Neural cell (in vitro differentiated cells): ENCODE results near the gene CACNA1B. TPM values are rescaled to one million over a fixed set of nuclear protein-coding genes. Genes with fewer than 3 reads are reported as not detected.

Source experiments
- H2AFZ ChIP-seq: fragments of 200-600, 300-800 bp; sonication (generic), shearing (Covaris generic); 2 replicates; pipeline ENCODE4 v1.6.0; 2014; ENCODE audit warnings: low read depth, mild to moderate bottlenecking, antibody characterized with exemption, low read length, moderate library complexity
- H3F3A ChIP-seq: fragments of 200-600 bp; shearing (Covaris generic); 2 replicates; pipeline ENCODE4 v1.6.1; 2016; ENCODE audit warnings: mild to moderate bottlenecking, moderate library complexity, mixed read lengths, antibody characterized with exemption, low read length; ENCODE audit not compliant: insufficient read depth, poor library complexity, severe bottlenecking
- H3K27ac ChIP-seq: fragments of 200-600, 300-800 bp; sonication (generic), shearing (Covaris generic); 2 replicates; pipeline ENCODE4 v1.5.1; 2014; ENCODE audit warnings: mild to moderate bottlenecking, low read length, moderate library complexity
- H3K27me3 ChIP-seq: fragments of 300-800, 200-600 bp; sonication (generic), shearing (Covaris generic); 2 replicates; pipeline ENCODE4 v1.6.0; 2014; ENCODE audit warnings: mild to moderate bottlenecking, low read depth, low read length, moderate library complexity; ENCODE audit not compliant: insufficient read depth
- H3K36me3 ChIP-seq: fragments of 300-800, 200-600 bp; sonication (generic), shearing (Covaris generic); 2 replicates; pipeline ENCODE4 v1.5.1; 2014; ENCODE audit warnings: mild to moderate bottlenecking, antibody characterized with exemption, low read length, moderate library complexity; ENCODE audit not compliant: insufficient read depth
- H3K4me2 ChIP-seq: fragments of 300-800, 200-600 bp; sonication (generic), shearing (Covaris generic); 2 replicates; pipeline ENCODE4 v1.6.0; 2014; ENCODE audit warnings: mild to moderate bottlenecking, low read length
- H3K4me3 ChIP-seq: fragments of 300-800, 200-600 bp; sonication (generic), shearing (Covaris generic); 2 replicates; pipeline ENCODE4 v1.5.1; 2014; ENCODE audit warnings: mild to moderate bottlenecking, low read length, moderate library complexity
- H3K79me2 ChIP-seq: fragments of 200-600 bp; shearing (Covaris generic); replicated peaks from 2 replicates; pipeline ENCODE4 v1.6.0; 2014; ENCODE audit warnings: mild to moderate bottlenecking, low read length, moderate library complexity; ENCODE audit not compliant: insufficient read depth
- H3K9ac ChIP-seq: fragments of 300-800, 200-600 bp; sonication (generic), shearing (Covaris generic); 2 replicates; pipeline ENCODE4 v1.6.1; 2016; ENCODE audit warnings: mild to moderate bottlenecking, low read length, mixed read lengths
- H3K9me2 ChIP-seq: fragments of 200-600 bp; shearing (Covaris generic); 2 replicates; pipeline ENCODE4 v1.6.1; 2016; ENCODE audit warnings: mild to moderate bottlenecking, low read length, mixed read lengths; ENCODE audit not compliant: insufficient read depth
- H3K9me3 ChIP-seq: fragments of 200-600, 300-800 bp; sonication (generic), shearing (Covaris generic); 2 replicates; pipeline ENCODE4 v1.6.1; 2016; ENCODE audit warnings: mild to moderate bottlenecking, mixed run types, low read length, moderate library complexity, mixed read lengths
- H4K20me1 ChIP-seq: fragments of 200-600 bp; shearing (Covaris generic); 2 replicates; pipeline ENCODE4 v1.6.1; 2016; ENCODE audit warnings: mild to moderate bottlenecking, mixed run types; ENCODE audit not compliant: insufficient read depth
- EP300 ChIP-seq: fragments of 450-650 bp; conservative IDR thresholded peaks from 2 replicates; pipeline ENCODE4 v1.6.1; 2014; ENCODE audit warnings: antibody characterized with exemption, mild to moderate bottlenecking, moderate library complexity; ENCODE audit not compliant: poor library complexity, severe bottlenecking
- EZH2 ChIP-seq: fragments of 200-600, 300-800 bp; shearing (Covaris generic), sonication (generic); IDR thresholded peaks from 2 replicates; pipeline ENCODE4 v1.6.1; 2014; ENCODE audit warnings: antibody characterized with exemption, low read length, borderline replicate concordance, mild to moderate bottlenecking; ENCODE audit not compliant: insufficient read depth, poor library complexity, severe bottlenecking
- MXI1 ChIP-seq: fragments of 450-650 bp; conservative IDR thresholded peaks from 2 replicates; pipeline ENCODE4 v1.6.1; 2014; ENCODE audit warnings: antibody characterized with exemption, mild to moderate bottlenecking; ENCODE audit not compliant: poor library complexity, severe bottlenecking
- POLR2AphosphoS5 ChIP-seq: IDR thresholded peaks from 2 replicates; pipeline ENCODE4 v1.6.1; 2012
- RAD21 ChIP-seq: fragments of 450-650 bp; conservative IDR thresholded peaks from 2 replicates; pipeline ENCODE4 v1.6.1; 2014; ENCODE audit warnings: antibody characterized with exemption, mild to moderate bottlenecking, moderate library complexity
- SMC3 ChIP-seq: fragments of 450-650 bp; conservative IDR thresholded peaks from 2 replicates; pipeline ENCODE4 v1.6.1; 2014; ENCODE audit warnings: antibody characterized with exemption, mild to moderate bottlenecking, moderate library complexity; ENCODE audit not compliant: poor library complexity
- TAF1 ChIP-seq: IDR thresholded peaks from 2 replicates; pipeline ENCODE4 v1.6.1; 2012; ENCODE audit warnings: low read depth
- polyA plus RNA-seq: library from polyadenylated mRNA; depleted of rRNA; stranded (reverse); fragments of >200 nt; gene quantifications from 2 replicates; pipeline ENCODE4 v1.2.3, GENCODE V29; 2014
- TF ChIP-seq, protein P1 (sequence below): IDR thresholded peaks from 2 replicates; pipeline ENCODE4 v1.6.1; 2012; ENCODE audit warnings: borderline replicate concordance
- TF ChIP-seq, protein P2 (sequence below): fragments of 450-650 bp; IDR thresholded peaks from 2 replicates; pipeline ENCODE4 v1.5.1; 2014; ENCODE audit warnings: antibody characterized with exemption, mild to moderate bottlenecking, moderate library complexity; ENCODE audit not compliant: poor library complexity, severe bottlenecking

The CACNA1B gene
- polyA plus RNA-seq, 1 donor from 2014 or later, result 5.8 TPM

DNA sequence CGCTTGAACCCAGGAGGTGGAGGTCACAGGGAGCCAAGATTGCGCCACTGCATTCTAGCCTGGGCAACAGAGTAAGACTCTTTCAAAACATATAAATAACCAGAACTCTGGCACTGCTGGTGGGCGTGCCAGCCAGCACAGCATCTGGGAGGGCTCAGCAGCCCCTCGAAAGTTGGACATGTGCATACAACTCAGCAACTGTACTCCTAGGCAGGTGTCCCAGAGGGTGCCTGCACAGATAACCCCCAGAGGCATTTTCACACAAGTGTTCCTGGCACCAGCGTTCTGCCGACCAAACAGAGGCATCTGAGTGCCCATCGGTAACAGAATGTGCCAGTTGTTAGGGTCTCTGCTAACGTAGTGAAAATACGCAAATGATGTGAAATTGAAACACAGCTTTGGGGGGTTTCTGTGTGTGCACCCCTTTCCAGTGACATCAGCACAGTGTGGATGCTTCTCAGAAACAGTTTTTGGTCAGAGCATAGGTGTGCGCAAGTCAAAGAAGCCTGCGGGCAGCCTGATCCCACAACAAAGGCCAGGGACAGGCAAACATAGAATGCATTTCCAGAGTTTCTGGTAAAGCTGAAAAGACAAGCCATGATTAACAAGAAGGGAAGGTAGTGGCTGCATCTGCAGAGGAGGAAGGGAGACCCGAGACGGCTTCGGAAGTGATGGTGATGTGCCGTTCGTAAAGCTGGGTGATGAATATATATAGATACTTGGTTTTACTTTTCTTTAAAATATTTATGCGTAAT is 190.2 kb downstream of the CACNA1B start:
- no peak overlapping the region for H3K9ac ChIP-seq
- no peaks in the 10 kb centered on the region for H3K36me3 ChIP-seq
- no peak overlapping the region for H2AFZ ChIP-seq
- no peaks in the 10 kb centered on the region for H3K9me3 ChIP-seq
- H3K79me2 ChIP-seq, result no peaks in the 10 kb centered on the region
- H3K27me3 ChIP-seq, result no peaks in the 10 kb centered on the region
- no peaks in the 10 kb centered on the region for H3F3A ChIP-seq
- H3K4me3 ChIP-seq, result no peak overlapping the region
- TF ChIP-seq MXI1 (no peak), RAD21 (no peak), EZH2 (no peak), TAF1 (no peak), SMC3 (no peak), POLR2AphosphoS5 (no peak), EP300 (no peak)
- TF ChIP-seq, protein P1, sequence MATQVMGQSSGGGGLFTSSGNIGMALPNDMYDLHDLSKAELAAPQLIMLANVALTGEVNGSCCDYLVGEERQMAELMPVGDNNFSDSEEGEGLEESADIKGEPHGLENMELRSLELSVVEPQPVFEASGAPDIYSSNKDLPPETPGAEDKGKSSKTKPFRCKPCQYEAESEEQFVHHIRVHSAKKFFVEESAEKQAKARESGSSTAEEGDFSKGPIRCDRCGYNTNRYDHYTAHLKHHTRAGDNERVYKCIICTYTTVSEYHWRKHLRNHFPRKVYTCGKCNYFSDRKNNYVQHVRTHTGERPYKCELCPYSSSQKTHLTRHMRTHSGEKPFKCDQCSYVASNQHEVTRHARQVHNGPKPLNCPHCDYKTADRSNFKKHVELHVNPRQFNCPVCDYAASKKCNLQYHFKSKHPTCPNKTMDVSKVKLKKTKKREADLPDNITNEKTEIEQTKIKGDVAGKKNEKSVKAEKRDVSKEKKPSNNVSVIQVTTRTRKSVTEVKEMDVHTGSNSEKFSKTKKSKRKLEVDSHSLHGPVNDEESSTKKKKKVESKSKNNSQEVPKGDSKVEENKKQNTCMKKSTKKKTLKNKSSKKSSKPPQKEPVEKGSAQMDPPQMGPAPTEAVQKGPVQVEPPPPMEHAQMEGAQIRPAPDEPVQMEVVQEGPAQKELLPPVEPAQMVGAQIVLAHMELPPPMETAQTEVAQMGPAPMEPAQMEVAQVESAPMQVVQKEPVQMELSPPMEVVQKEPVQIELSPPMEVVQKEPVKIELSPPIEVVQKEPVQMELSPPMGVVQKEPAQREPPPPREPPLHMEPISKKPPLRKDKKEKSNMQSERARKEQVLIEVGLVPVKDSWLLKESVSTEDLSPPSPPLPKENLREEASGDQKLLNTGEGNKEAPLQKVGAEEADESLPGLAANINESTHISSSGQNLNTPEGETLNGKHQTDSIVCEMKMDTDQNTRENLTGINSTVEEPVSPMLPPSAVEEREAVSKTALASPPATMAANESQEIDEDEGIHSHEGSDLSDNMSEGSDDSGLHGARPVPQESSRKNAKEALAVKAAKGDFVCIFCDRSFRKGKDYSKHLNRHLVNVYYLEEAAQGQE, result no peak
- TF ChIP-seq, protein P2, sequence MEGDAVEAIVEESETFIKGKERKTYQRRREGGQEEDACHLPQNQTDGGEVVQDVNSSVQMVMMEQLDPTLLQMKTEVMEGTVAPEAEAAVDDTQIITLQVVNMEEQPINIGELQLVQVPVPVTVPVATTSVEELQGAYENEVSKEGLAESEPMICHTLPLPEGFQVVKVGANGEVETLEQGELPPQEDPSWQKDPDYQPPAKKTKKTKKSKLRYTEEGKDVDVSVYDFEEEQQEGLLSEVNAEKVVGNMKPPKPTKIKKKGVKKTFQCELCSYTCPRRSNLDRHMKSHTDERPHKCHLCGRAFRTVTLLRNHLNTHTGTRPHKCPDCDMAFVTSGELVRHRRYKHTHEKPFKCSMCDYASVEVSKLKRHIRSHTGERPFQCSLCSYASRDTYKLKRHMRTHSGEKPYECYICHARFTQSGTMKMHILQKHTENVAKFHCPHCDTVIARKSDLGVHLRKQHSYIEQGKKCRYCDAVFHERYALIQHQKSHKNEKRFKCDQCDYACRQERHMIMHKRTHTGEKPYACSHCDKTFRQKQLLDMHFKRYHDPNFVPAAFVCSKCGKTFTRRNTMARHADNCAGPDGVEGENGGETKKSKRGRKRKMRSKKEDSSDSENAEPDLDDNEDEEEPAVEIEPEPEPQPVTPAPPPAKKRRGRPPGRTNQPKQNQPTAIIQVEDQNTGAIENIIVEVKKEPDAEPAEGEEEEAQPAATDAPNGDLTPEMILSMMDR, result no peak
- no peak overlapping the region for H3K4me2 ChIP-seq
- H3K27ac ChIP-seq, result no peak overlapping the region
- H3K9me2 ChIP-seq, result no peaks in the 10 kb centered on the region
- H4K20me1 ChIP-seq, result no peaks in the 10 kb centered on the region

DNA sequence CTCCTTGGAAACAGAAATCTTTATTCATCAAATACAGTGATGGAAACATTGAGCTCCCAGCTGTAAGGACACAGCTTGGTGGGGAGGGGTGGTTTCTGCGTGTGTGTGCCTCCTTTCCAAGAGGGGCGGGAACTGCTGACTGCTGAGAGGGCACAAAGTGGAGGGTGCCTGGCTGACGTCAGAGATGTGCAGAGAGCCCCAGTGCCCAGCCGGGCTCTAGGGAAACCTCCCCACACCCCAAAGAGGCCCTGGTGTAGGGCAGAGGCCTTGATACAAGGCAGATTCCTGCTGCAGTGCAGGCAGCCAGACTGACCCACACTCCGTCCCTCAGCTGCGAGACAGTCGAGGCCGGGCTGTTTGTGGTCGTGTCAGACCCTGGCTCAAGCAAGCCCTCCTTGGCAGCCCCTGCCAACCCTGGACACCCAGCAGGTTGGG is 191.0 kb downstream of the CACNA1B start:
- Histone ChIP-seq H3K27me3 (no peaks in the 10 kb centered on the region), H3F3A (no peaks in the 10 kb centered on the region), H3K4me2 (no peak overlapping the region), H3K9ac (no peak overlapping the region), H4K20me1 (no peaks in the 10 kb centered on the region), H2AFZ (no peak overlapping the region), H3K9me3 (no peaks in the 10 kb centered on the region), H3K9me2 (no peaks in the 10 kb centered on the region), H3K27ac (no peak overlapping the region), H3K36me3 (no peaks in the 10 kb centered on the region), H3K79me2 (no peaks in the 10 kb centered on the region), H3K4me3 (no peak overlapping the region)
- TF ChIP-seq MXI1 (no peak), POLR2AphosphoS5 (no peak), TAF1 (no peak), SMC3 (no peak), EZH2 (no peak)
- TF ChIP-seq, protein P1, result no peak
